HG03064 (cell line): ENCODE measurements around the gene ADD1.

ENCODE experiments used
- ATAC-seq: cut with Tn5 transposase; IDR thresholded peaks from one replicate; pipeline ENCODE4 v1.9.1; 2021; ENCODE audit warnings: low read depth; ENCODE audit not compliant: unreplicated experiment

The ADD1 gene

GRCh38 chr4:2843263-2843940, at the start of gene ADD1:
Gene ADD1, plus strand, starts transcription at chr4:2843844. Its CDS starts 32,072 bp downstream, at chr4:2875916.
- ATAC-seq, result peak; percentile 57

- ATAC-seq, result no peak
Measured at GRCh38 chr4:2794486-2795299, 49.0 kb upstream of the ADD1 start.

- no peak for ATAC-seq
Measured at GRCh38 chr4:2795300-2795892, 48.2 kb upstream of the ADD1 start.

- no peak for ATAC-seq
Measured at GRCh38 chr4:2795893-2796848, 47.5 kb upstream of the ADD1 start.

GRCh38 chr4:2796849-2797544, 46.6 kb upstream of the ADD1 start:
- no peak for ATAC-seq

- ATAC-seq, result no peak
Measured at GRCh38 chr4:2797545-2798305, 45.9 kb upstream of the ADD1 start.

GRCh38 chr4:2798399-2799223, 45.0 kb upstream of the ADD1 start:
- ATAC-seq, result peak; percentile 41

GRCh38 chr4:2799224-2799911, 44.3 kb upstream of the ADD1 start:
- ATAC-seq, result no peak

- no peak for ATAC-seq
Measured at GRCh38 chr4:2799971-2800690, 43.5 kb upstream of the ADD1 start.

- ATAC-seq, result no peak
Measured at GRCh38 chr4:2800691-2801596, 42.7 kb upstream of the ADD1 start.

GRCh38 chr4:2802618-2803531, 40.8 kb upstream of the ADD1 start:
- ATAC-seq, result no peak

GRCh38 chr4:2803624-2804448, 39.8 kb upstream of the ADD1 start:
- ATAC-seq, result no peak

- ATAC-seq, result no peak
Measured at GRCh38 chr4:2804449-2804972, 39.1 kb upstream of the ADD1 start.

GRCh38 chr4:2804973-2805501, 38.6 kb upstream of the ADD1 start:
- ATAC-seq, result no peak
